Stimulated activated CD8-positive, alpha-beta memory T cell treated with anti-CD3 and anti-CD28 coated beads, Interleukin-15, amount 100 ng/mL, for 24 hours (primary cell): ENCODE results near the gene MTHFD1L.
"Not testable (repeated sequence)": the region's sequence is repeated elsewhere in the genome, so short reads cannot be mapped to it uniquely, and the experiment has no call there.

Experiments used
- DNase-seq: peaks from one replicate; pipeline ENCODE4 v3.0.0-alpha.2; 2020; ENCODE audit warnings: low read depth

MTHFD1L gene

GRCh38 chr6:151041686-151042085 lies 176.2 kb downstream of the MTHFD1L start:
- DNase-seq: no peak

GRCh38 chr6:151042911-151043330 lies 177.4 kb downstream of the MTHFD1L start:
- DNase-seq: not testable (repeated sequence)

- DNase-seq: no peak
Measured at GRCh38 chr6:151043944-151044343, 178.4 kb downstream of the MTHFD1L start.

- DNase-seq: no peak
Measured at GRCh38 chr6:151044465-151045441, 179.3 kb downstream of the MTHFD1L start.

GRCh38 chr6:151045511-151046222 lies 180.2 kb downstream of the MTHFD1L start:
- not testable (repeated sequence) for DNase-seq

- no peak for DNase-seq
Measured at GRCh38 chr6:151051164-151051563, 185.7 kb downstream of the MTHFD1L start.

- no peak for DNase-seq
Measured at GRCh38 chr6:151052021-151052646, 186.6 kb downstream of the MTHFD1L start.

GRCh38 chr6:151054306-151054705 lies 188.8 kb downstream of the MTHFD1L start:
- DNase-seq: no peak

GRCh38 chr6:151056230-151056907 lies 190.9 kb downstream of the MTHFD1L start:
- no peak for DNase-seq

- no peak for DNase-seq
Measured at GRCh38 chr6:151057061-151057460, 191.6 kb downstream of the MTHFD1L start.

- no peak for DNase-seq
Measured at GRCh38 chr6:151058021-151058733, 192.7 kb downstream of the MTHFD1L start.

GRCh38 chr6:151059612-151060095 lies 194.2 kb downstream of the MTHFD1L start:
- no peak for DNase-seq

GRCh38 chr6:151060096-151060765 lies 194.7 kb downstream of the MTHFD1L start:
- DNase-seq: no peak

- DNase-seq: no peak
Measured at GRCh38 chr6:151060766-151061531, 195.4 kb downstream of the MTHFD1L start.

GRCh38 chr6:151063352-151063751 lies 197.8 kb downstream of the MTHFD1L start:
- no peak for DNase-seq

GRCh38 chr6:151063842-151064647 lies 198.5 kb downstream of the MTHFD1L start:
- DNase-seq: no peak

- DNase-seq: no peak
Measured at GRCh38 chr6:151065027-151065815, 199.7 kb downstream of the MTHFD1L start.
